GM23248 (cell line): ENCODE results near the gene GLG1. TPM values are rescaled to one million over a fixed set of nuclear protein-coding genes. Genes with fewer than 3 reads are reported as not detected.

Experiments
- DNase-seq: peaks from one replicate; pipeline ENCODE4 v3.0.0-alpha.2; 2015
- H2AFZ ChIP-seq: fragments of 200-600 bp; sonication (generic); 2 replicates; pipeline ENCODE4 v1.6.1; 2016; ENCODE audit warnings: antibody characterized with exemption
- H3F3A ChIP-seq: fragments of 200-600 bp; sonication (generic); 2 replicates; pipeline ENCODE4 v1.6.1; 2016; ENCODE audit warnings: mild to moderate bottlenecking, antibody characterized with exemption, mixed run types; ENCODE audit not compliant: insufficient read depth
- H3K27ac ChIP-seq: fragments of 200-600 bp; sonication (generic); 2 replicates; pipeline ENCODE4 v1.5.1; 2016; ENCODE audit warnings: mild to moderate bottlenecking
- H3K27me3 ChIP-seq: fragments of 200-600 bp; sonication (generic); replicated peaks from 2 replicates; pipeline ENCODE4 v1.6.1; 2016; ENCODE audit warnings: mild to moderate bottlenecking; ENCODE audit not compliant: insufficient read depth
- H3K36me3 ChIP-seq: fragments of 200-600 bp; sonication (generic); 2 replicates; pipeline ENCODE4 v1.6.1; 2016; ENCODE audit warnings: low read depth, mild to moderate bottlenecking
- H3K4me1 ChIP-seq: fragments of 200-600 bp; sonication (generic); 2 replicates; pipeline ENCODE4 v1.6.1; 2016; ENCODE audit warnings: mild to moderate bottlenecking; ENCODE audit not compliant: insufficient read depth
- H3K4me2 ChIP-seq: fragments of 200-600 bp; sonication (generic); one replicate; pipeline ENCODE4 v1.6.1; 2016; ENCODE audit warnings: mild to moderate bottlenecking; ENCODE audit not compliant: unreplicated experiment
- H3K4me3 ChIP-seq: fragments of 200-600 bp; sonication (generic); 2 replicates; pipeline ENCODE4 v1.5.1; 2016; ENCODE audit warnings: mild to moderate bottlenecking
- H3K79me2 ChIP-seq: fragments of 200-600 bp; sonication (generic); 2 replicates; pipeline ENCODE4 v1.6.1; 2016; ENCODE audit warnings: mild to moderate bottlenecking; ENCODE audit not compliant: insufficient read depth
- H3K9ac ChIP-seq: fragments of 200-600 bp; sonication (generic); 2 replicates; pipeline ENCODE4 v1.6.1; 2016; ENCODE audit warnings: mild to moderate bottlenecking
- H3K9me2 ChIP-seq: fragments of 200-600 bp; sonication (generic); 2 replicates; pipeline ENCODE4 v1.6.1; 2016; ENCODE audit warnings: mixed run types, mild to moderate bottlenecking, moderate library complexity; ENCODE audit not compliant: insufficient read depth
- H3K9me3 ChIP-seq: fragments of 200-600 bp; sonication (generic); one replicate; pipeline ENCODE4 v1.6.1; 2017; ENCODE audit warnings: low read depth
- H4K20me1 ChIP-seq: fragments of 200-600 bp; sonication (generic); 2 replicates; pipeline ENCODE4 v1.6.0; 2016; ENCODE audit not compliant: insufficient read depth
- EZH2 ChIP-seq: fragments of 200-600 bp; sonication (generic); IDR thresholded peaks from 2 replicates; pipeline ENCODE4 v1.6.1; 2018; ENCODE audit warnings: antibody characterized with exemption, mild to moderate bottlenecking; ENCODE audit not compliant: insufficient read depth, poor library complexity, severe bottlenecking
- EZH2phosphoT487 ChIP-seq: fragments of 200-600 bp; sonication (generic); IDR thresholded peaks from 2 replicates; pipeline ENCODE4 v1.6.1; 2018; ENCODE audit warnings: antibody characterized with exemption, moderate library complexity, mild to moderate bottlenecking, low read depth; ENCODE audit not compliant: insufficient read depth
- WGBS, 2 experiments: methylation state at CpG; one replicate each; pipeline ENCODE4 v1.1.6; 2015 to 2017; ENCODE audit warnings: low lambda C conversion rate in 2 of 2, low coverage in 1 of 2; ENCODE audit errors: missing lambda C conversion rate in 2 of 2; 5-methylcytosine and 5-hydroxymethylcytosine counted together
- in situ Hi-C: fragments of 300-500 bp; cut with MboI; formaldehyde crosslinking; loops from 2 replicates; pipeline ENCODE4 v1.15.0; 2020
- polyA plus RNA-seq: library from polyadenylated mRNA; unstranded; fragments of >200 nt; fragmentation: Nextera tagmentation; extraction: Ambion mirVana; gene quantifications from 2 replicates; pipeline ENCODE4 v1.2.1, GENCODE V29; 2016
- total RNA-seq: library from RNA; depleted of rRNA; stranded (reverse); fragments of >200 nt; shearing (Covaris generic); gene quantifications from 2 replicates; pipeline ENCODE4 v1.2.3, GENCODE V29; 2014

Gene GLG1
- total and polyA plus RNA-seq, 2 experiments from 2014 or later: 136 to 145 TPM

DNA sequence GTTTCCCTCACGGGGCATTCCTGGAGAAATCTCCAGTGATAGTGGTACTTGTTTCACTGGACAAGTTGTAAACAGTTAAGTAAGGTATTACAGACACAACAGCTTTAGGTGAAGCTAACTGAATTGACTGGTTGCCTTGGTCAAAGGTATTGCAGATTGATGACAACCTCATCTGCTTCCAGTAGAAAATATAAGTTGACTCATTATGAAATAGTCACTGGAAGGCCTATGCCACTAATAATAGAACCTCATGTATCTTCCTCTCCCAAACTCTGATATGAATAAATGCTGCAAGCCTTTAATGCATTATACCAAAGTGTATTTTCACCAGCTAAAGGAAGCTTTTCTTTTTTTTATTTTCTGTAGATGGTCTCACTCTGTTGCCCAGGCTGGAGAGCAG lies 44.8 kb downstream of the GLG1 start:
- in situ Hi-C loops: no loop called here
- Histone ChIP-seq H3K4me3 (no peak overlapping the region), H4K20me1 (peaks cover 32% of the 10 kb centered on the region), H3K27me3 (no peaks in the 10 kb centered on the region), H3K9me3 (no peaks in the 10 kb centered on the region), H3K9ac (no peak overlapping the region), H2AFZ (no peak overlapping the region), H3F3A (0 out of 2 replicates have a peak, but pooled peaks cover 10% of the 10 kb centered on the region), H3K9me2 (no peaks in the 10 kb centered on the region), H3K27ac (no peak overlapping the region), H3K4me1 (peaks cover 15% of the 10 kb centered on the region; the same call in 1 of the 2 replicates), H3K79me2 (peaks cover 100% of the 10 kb centered on the region), H3K36me3 (no peaks in the 10 kb centered on the region), H3K4me2 (no peak overlapping the region)
- no peak for TF ChIP-seq EZH2phosphoT487
- no peak for TF ChIP-seq EZH2
- DNase-seq: peak; percentile 5
- 93 to 100% methylated on average over 1 of the region's 1 CpG for WGBS, 2 experiments

DNA sequence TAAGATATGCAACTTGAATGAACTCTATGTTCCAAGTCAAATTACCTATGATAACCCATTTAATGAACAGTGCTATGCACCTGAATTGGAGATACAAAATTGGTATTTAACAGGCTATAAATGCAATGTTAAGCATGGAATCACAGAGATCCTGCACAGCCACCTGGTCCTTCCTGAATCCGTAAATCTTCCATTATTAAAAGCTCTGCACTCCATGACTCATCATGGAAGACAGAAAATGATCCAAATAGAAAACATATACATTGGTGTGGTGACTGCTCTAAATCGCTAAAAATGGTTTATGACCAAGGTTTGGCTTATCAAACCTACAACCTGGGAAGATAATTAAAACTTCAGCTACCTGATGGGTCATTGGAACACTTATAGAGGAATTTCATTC lies 45.3 kb downstream of the GLG1 start:
- Histone ChIP-seq H4K20me1 (peaks cover 28% of the 10 kb centered on the region), H3K27me3 (no peaks in the 10 kb centered on the region), H3K9me3 (no peaks in the 10 kb centered on the region), H3K4me1 (peaks cover 15% of the 10 kb centered on the region; the same call in 1 of the 2 replicates), H3K79me2 (peaks cover 100% of the 10 kb centered on the region), H2AFZ (no peak overlapping the region), H3K9me2 (no peaks in the 10 kb centered on the region), H3K4me3 (no peak overlapping the region), H3F3A (0 out of 2 replicates have a peak, but pooled peaks cover 10% of the 10 kb centered on the region), H3K4me2 (no peak overlapping the region), H3K27ac (no peak overlapping the region), H3K36me3 (no peaks in the 10 kb centered on the region), H3K9ac (no peak overlapping the region)
- 43 to 68% methylated on average over 2 of the region's 2 CpGs for WGBS, 2 experiments
- DNase-seq: no peak
- in situ Hi-C loops: no loop called here
- no peak for TF ChIP-seq EZH2
- TF ChIP-seq EZH2phosphoT487: no peak

DNA sequence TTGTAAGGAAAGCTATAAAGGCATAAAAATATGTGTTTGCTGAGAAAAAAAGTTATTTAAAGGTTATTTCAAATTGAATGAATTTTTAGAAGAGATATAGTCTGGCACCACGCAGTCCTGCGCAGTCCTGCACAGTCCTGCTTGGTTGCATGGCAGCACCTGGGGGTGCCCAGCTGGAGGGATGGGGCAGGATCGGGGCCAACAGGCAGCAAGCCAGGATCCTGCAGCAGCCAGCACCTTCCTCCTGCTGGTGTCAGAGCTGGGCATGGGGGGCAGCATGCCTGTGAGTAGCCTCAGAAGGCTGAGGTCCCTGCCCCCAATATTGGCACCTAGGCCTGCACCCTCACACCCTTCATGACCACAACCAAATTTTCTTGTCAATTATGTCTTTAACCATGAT lies 46.0 kb downstream of the GLG1 start:
- H4K20me1 ChIP-seq: peaks cover 27% of the 10 kb centered on the region
- 88 to 90% methylated on average over 3 of the region's 3 CpGs for WGBS, 2 experiments
- H3K9me3 ChIP-seq: no peaks in the 10 kb centered on the region
- TF ChIP-seq EZH2: no peak
- TF ChIP-seq EZH2phosphoT487: no peak
- no peak overlapping the region for H3K4me3 ChIP-seq
- H3K9me2 ChIP-seq: no peaks in the 10 kb centered on the region
- H3K27me3 ChIP-seq: no peaks in the 10 kb centered on the region
- H3K79me2 ChIP-seq: peaks cover 99% of the 10 kb centered on the region
- H3K36me3 ChIP-seq: no peaks in the 10 kb centered on the region
- H3K4me1 ChIP-seq: peaks cover 15% of the 10 kb centered on the region; the same call in 1 of the 2 replicates
- in situ Hi-C loops: no loop called here
- H2AFZ ChIP-seq: no peak overlapping the region
- no peak overlapping the region for H3K27ac ChIP-seq
- no peak overlapping the region for H3K9ac ChIP-seq
- H3K4me2 ChIP-seq: no peak overlapping the region
- 0 out of 2 replicates have a peak, but pooled peaks cover 10% of the 10 kb centered on the region for H3F3A ChIP-seq
- DNase-seq: no peak

DNA sequence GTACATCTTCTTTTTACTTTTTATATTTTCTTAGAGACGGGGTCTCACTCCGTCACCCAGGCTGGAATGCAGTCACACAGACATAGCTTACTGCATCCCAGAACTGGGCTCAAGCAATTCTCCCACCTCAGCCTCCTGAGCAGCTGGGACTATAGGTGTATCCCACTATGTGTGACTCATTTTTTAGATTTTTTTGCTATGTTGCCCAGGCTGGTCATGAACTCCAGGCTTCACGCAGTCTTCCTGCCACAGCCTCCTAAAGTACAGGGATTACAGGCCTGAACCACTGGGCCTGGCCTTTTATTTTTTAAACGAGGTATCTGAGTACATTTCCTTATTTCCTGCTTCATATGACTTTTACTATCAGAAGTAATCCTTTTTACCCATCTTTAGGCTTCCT lies 48.0 kb downstream of the GLG1 start:
- Histone ChIP-seq H3K27me3 (no peaks in the 10 kb centered on the region), H3K9ac (no peak overlapping the region), H3K9me2 (no peaks in the 10 kb centered on the region), H3F3A (0 out of 2 replicates have a peak, but pooled peaks cover 5% of the 10 kb centered on the region), H4K20me1 (peaks cover 12% of the 10 kb centered on the region), H3K79me2 (peaks cover 99% of the 10 kb centered on the region), H3K4me3 (no peak overlapping the region), H3K9me3 (no peaks in the 10 kb centered on the region), H3K36me3 (no peaks in the 10 kb centered on the region), H3K4me1 (peaks cover 11% of the 10 kb centered on the region; the same call in 1 of the 2 replicates), H3K27ac (no peak overlapping the region), H3K4me2 (no peak overlapping the region), H2AFZ (no peak overlapping the region)
- no peak for DNase-seq
- no peak for TF ChIP-seq EZH2
- TF ChIP-seq EZH2phosphoT487: no peak
- WGBS, 2 experiments: 80 to 83% methylated on average over 4 of the region's 4 CpGs
- in situ Hi-C loops: no loop called here
